GM15510 (cell line): ENCODE results near the gene NPPB.

Experiments
- POLR2A ChIP-seq: IDR thresholded peaks from 3 replicates; pipeline ENCODE4 v1.6.1; 2011; ENCODE audit warnings: borderline replicate concordance; ENCODE audit not compliant: insufficient read length; ENCODE audit errors: extremely low read depth

Gene NPPB

DNA sequence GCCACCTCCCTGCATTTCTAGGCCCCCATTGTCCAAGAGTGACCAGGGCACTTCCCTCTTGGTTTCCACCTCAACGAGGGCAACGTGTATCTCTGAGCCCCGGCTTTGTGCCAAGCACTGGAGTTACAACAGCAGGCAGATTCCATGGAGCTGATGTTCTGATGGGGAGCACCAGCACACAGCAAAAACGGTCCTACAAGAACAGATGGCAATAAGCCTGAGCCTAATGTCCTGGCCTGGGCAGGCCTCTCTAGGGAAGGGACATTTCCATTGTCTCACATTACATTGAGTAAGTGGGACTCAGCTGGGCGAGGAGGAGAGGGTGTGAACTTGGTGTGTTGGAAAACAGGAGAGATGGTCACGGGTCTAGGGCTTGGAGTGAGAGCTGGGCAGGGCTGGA lies 27.2 kb upstream of the NPPB start:
- no peak for TF ChIP-seq POLR2A

DNA sequence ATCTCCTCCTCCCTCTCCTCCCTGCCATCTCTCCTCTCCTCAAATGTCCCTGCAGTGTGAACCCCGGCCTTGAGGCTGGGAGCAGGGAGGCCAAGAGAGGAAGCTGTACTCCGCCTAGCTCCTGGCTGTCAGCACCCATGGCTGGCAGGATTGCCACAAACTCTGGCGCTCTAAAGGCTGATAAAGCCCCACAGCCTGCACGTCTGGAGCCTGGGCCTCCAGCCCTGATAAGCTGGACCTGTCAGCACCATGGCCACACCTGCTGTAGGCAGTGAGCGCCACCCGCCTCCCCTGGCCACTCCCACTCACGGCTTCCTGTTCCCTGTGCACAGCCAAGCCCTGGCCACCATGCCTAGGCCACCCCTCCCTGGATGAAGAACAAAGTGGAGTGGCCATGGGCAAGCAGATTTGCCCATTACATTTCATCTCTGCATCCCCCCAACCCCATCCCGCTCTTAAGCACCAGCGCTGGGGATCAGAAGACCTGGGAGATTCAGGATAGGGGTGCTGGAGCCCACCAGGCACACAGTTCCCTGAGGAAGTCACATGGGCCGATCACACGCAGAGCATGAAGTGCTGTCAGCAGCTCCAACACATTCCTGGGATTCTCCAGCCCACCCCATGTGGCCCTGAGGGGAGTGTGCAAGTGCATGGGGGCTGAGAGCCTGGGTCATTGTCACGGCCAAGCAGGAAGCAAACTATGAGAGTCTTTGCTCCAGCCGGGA lies 24.2 kb upstream of the NPPB start:
- TF ChIP-seq POLR2A: no peak

DNA sequence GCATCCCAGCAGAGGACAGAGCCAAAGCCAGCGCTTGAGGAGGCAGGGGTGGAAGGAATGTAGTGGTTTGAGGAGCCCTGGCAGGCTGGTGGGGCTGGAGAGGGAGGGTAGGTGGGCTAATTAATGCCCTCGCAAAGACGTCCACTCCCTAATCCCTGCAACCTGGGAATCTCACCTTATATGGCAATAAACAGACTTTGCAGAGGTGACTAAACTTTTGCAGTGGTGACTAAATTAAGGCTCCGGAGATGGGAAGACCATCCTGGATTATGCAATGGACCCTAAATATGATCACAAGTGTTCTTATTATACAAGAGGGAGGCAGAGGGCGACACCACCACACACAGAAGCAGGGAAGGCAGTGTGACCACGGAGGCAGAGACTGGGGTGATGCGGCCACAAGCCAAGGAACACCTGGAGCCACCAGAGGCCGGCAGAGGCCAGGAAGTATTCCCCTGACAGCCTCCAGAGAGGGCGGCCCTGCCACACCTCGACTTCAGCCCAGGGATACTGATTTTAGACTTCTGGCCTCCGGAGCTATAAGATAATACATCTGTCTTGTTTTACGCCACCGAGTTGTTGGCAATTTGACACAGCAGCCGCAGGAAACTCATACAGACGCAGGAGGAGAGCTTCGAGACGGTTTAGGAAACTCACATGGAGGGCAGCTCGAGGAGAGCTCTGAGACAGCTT lies 23.1 kb upstream of the NPPB start:
- TF ChIP-seq POLR2A: no peak

DNA sequence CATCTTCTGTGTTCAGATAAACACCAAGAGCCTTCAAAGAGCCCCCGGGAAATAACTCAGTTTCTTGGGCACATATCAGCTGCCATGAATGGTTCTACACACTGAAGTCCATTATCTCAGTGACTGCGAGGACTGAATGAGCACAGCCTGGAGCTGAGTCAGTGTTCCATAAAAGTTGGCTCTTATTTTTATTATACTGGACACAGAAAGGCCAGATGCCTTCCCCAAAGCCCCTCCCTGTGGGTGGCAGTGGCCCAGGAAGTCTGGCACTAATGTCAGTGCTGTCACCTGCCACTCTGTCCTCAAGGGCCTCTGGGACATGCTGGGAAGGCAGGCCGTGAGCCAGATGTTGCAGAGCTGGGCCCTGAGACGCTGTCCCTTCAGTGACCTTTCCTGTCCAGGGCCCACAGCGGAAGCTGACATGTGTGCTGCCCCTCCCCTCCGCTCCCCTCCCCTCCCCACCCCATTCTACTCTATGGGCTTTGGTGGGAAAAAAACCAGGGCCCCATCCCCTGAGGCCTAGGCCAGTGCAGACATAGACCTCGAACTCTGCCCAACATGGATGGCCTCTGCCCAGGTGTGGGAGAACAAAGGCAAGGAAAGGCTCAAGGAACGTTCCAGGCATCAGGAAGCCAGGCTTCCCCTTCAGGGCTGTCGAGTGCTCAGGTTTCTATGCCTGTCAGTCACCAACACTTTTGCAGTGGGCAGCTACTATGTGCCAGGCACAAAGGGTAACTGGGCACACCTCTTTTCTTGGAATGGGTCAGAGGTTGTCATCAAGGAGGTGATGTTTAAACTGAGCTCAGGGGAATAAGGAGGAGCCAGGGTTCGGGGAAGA lies 22.4 kb upstream of the NPPB start:
- TF ChIP-seq POLR2A: no peak

DNA sequence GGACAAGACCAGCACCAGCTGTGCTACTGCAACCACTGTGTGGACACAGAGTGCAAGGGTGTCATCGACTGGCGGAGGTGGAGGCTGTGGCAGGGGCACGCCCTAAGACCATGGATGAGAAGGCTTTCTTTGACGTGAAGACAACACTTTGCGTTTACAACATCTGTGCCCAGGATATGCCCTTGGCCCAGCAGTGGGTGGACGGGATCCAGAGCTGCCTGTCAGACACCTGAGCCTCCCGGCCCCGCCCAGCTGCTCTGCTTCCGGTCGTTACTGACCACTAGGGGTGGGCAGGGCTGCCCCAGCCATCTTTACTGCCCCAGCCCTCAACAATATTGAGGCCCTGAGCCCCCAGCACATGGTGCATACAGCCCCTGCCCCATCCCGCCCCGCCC lies 21.4 kb upstream of the NPPB start:
- TF ChIP-seq POLR2A: no peak

DNA sequence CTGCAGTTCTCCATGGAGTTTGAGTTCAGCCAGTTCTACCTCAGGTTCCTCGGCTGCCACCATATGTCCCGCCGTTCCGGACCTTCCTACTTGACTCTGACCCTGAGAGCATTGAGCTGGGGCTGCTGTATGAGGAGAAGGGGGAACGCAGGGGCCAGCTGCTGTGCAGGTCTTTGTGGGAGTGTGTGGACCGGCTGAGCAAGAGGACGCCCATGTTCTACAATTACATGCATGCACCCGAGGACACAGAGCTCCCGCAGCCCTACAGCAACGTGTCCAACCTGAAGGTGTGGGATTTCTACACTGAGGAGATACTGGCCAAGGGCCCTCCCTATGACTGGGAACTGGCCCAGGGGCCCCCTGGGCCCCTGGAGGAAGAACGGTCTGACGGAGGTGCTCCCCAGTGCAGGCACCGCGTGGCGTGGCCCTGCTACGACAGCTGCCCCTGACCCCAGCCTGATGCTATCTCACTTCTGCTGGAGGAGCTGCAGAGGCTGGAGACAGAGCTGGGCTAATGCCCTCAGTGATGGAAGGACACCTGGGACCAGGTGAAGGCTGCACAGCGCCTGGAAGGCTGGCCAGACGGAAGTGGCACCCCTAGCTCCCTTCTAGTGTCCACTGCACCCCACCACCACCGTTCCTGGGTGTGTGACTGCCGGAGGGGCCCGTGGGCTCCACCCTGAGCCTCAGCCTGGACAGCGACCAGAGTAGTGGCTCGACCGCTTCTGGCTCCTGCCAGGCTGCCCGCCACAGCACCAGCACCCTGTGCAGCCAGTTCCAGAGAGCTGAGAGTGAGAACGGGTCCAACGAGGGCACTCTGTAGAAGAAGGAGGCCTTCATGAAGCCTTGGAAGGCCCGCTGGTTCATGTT lies 20.8 kb upstream of the NPPB start:
- no peak for TF ChIP-seq POLR2A

DNA sequence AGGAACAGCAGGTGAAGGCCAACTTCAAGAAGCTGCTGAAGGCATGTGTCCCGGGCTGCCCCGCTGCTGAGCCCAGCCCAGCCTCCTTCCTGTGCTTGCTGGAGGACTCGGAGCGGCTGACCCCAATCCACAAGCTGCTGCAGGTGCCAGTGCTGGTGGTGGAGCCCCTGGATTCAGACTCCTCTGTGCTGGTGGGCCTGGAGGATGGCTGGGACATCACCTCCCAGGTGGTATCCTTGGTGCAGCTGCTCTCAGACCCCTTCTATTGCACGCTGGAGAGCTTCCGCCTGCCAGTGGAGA lies 20.1 kb upstream of the NPPB start:
- no peak for TF ChIP-seq POLR2A

DNA sequence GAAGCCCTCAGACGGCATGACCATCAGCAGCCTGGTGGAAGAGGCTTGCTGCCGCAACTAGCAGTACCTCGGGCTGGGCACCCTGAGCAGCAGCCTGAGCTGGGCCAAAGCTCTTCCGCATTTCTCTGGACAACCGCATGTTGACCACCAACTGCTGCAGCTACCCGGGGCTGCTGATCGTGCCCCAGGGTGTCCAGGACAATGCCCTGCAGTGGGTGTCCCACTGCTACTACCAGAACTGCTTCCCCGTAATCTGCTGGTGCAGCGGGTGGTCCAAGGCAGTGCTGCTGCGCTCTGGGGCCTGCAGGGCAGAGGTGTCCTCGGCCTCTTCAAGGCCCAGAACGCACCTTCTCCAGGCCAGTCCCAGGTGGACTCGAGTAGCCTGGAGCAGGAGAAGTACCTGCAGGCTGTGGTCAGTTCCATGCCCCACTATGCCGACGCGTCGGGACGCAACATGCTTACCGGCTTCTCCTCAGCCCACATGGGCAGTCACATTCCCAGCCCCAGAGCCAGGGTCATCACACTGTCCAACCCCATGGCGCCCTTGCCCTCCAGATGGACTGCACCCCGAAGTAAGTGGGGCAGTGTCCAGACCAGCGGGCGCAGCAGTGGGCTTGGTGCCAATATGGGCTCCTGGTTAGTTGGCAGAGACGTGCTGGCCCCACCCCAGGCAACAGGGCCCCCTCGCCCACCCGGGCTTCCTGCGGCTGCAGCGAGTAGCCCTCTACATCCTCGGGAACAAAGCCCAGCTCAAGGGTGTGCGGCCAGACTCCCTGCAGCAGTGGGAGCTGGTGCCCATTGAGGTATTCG lies 19.5 kb upstream of the NPPB start:
- no peak for TF ChIP-seq POLR2A

DNA sequence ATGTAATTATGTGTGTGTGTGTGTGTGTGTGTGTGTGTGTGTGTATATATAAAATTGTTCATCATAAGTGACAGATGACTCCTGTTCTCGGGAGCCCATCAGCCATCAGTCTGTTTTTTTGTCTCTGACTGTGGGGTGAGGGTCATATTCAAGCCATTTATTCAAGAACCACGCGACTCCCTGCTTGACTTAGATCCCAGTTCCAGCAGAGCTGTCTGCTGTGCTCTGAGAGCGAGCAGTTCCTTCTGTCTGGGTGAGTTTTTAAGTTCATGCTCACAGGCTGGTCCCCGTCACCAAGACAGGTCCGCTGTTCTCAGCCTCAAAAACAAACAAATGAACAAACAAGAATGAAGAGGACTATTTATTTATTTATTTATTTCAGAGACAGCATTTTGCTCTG lies 18.3 kb upstream of the NPPB start:
- TF ChIP-seq POLR2A: no peak

DNA sequence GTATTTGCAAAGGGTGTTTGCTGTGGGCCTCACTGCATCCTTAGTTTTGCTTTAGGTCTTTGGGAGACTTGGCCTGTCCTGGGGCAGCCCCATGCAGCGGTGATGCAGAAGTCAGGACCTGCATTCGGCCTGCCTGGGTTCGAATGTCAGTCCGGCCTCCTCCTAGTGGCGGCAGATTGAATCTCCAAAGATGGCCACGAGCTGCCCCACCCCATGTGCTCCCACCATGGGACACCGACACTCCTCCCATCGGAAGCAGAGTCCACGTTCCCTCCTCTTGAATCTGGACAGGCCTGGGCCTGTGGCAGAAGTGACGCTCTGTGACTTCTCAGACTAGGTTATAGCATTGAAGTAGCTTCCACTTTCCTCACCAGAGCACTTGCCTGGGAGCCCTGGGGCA lies 16.3 kb upstream of the NPPB start:
- TF ChIP-seq POLR2A: no peak

DNA sequence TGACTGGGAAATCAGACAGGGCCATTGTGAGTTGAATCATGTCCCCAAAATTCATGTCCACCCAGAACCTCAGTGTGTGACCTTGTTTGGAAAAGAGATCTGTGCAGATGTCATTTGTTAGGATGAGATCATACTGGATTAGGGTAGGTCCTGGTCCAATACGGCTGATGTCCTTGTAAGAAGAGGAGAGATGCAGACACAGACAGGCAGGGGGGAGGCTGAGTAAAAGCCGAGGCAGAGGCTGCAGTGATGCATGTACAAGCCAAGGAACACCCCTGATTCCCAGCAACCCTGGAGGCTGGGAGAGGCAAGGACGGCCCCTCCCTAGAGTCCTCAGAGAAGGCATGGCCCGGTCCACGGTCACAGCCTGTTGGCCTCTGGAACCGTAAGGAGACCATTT lies 15.9 kb upstream of the NPPB start:
- TF ChIP-seq POLR2A: no peak

DNA sequence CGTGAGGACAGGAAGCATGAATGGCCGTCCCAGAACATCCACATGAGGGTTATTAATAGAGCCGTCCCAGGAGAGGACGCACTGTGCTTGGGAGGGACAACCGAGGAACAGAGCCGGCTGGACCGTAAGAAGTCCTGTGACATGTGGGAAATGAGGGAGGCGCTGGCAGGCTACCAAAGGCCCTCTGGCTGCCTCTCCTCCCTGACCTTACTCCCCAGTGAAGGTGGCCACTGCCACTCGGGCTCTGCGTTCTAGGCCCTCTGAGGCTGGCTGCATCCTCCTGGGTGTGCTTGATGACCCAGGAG lies 15.5 kb upstream of the NPPB start:
- TF ChIP-seq POLR2A: no peak

DNA sequence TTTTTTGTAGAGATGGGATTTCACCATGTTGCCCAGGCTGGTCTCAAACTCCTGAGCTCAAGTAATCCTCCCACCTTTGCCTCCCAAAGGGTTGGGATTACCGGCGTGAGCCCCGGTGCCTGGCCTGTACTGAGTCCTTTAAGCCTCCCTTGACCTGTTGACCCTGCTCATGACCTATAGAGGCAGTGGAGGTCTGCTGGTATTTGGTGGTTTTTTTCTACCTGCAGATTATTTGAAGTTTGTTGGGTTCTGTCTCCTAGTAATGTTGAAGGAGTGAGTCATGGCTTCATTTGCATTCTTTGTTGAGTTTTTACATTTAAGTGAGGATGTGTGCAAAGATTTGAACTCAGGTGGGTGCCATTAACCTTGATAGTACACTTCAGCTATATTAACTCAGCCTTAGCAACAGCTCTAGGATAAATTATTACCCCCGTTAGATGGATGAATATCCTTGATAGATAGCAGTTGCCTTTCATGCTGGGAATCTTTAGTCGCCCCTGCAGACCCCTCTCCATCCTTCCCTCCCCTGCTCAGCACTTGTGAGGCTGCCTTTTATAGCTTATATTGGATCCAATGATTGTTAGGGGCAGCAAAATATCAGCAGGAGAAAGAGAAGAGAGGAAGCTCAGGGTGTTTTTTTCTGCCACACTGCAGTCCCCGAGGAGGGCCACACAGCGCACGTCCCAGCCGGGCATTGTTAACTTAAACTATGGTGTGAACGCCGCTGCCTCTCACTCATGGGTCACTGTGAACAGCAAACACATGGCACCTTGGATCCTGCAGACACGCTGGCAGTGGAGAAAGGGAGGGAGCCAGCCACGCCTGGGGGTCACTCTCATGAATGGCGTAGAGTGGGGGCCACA lies 14.9 kb upstream of the NPPB start:
- no peak for TF ChIP-seq POLR2A
